Spleen (tissue), 7 donors: ENCODE results near the gene TRIM3.

Source experiments
- CTCF ChIP-seq, 11 experiments: fragments of 200-600 bp in 7 of 11; fragments of 450-650 bp in 4 of 11; sonication (generic) in 4 of 11; IDR thresholded peaks in 8 of 11; conservative IDR thresholded peaks in 3 of 11; 1 replicate in 7 of 11; 2 replicates in 4 of 11; pipeline versions ENCODE4 v1.4.0 to v1.8.0; 2016 to 2021; ENCODE audit warnings: antibody characterized with exemption in 11 of 11, inconsistent platforms in 4 of 11, mild to moderate bottlenecking in 1 of 11
- POLR2A ChIP-seq, 3 donors: fragments of 450-650 bp; IDR thresholded peaks; one replicate each; pipeline ENCODE4 v1.5.1; 2017; ENCODE audit warnings: antibody characterized with exemption in 3 of 3, mild to moderate bottlenecking in 1 of 3
- POLR2AphosphoS5 ChIP-seq, 3 donors: sonication (generic); formaldehyde crosslinking; IDR thresholded peaks; one replicate each; pipeline ENCODE4 v1.5.1; 2017; ENCODE audit warnings: antibody characterized with exemption in 3 of 3
- donor health status: DM: no; HTN: no; CAD: no; lungs with moderate emphysema.
- donor health status: DM: no; HTN: no; CAD: no.
- donor health status: DM: no; HTN: no; CAD: no.

GRCh38 chr11:6437423-6437822 is 36.3 kb downstream of the TRIM3 start:
- TF ChIP-seq CTCF (IDR thresholded peaks at IDR 0.05 in 8 of 11, conservative IDR thresholded peaks at IDR 0.05 in 3 of 11): no peak
- TF ChIP-seq POLR2A (IDR thresholded peaks at IDR 0.05): no peak
- no peak for TF ChIP-seq POLR2AphosphoS5 (IDR thresholded peaks at IDR 0.05)
